ENCODE data around the gene ACACA.
A peak's percentile ranks its signal among the peaks of the same experiment; 100 is the strongest.
"Not testable (repeated sequence)": the region's sequence is repeated elsewhere in the genome, so short reads cannot be mapped to it uniquely, and the experiment has no call there.

Gene ACACA

DNA sequence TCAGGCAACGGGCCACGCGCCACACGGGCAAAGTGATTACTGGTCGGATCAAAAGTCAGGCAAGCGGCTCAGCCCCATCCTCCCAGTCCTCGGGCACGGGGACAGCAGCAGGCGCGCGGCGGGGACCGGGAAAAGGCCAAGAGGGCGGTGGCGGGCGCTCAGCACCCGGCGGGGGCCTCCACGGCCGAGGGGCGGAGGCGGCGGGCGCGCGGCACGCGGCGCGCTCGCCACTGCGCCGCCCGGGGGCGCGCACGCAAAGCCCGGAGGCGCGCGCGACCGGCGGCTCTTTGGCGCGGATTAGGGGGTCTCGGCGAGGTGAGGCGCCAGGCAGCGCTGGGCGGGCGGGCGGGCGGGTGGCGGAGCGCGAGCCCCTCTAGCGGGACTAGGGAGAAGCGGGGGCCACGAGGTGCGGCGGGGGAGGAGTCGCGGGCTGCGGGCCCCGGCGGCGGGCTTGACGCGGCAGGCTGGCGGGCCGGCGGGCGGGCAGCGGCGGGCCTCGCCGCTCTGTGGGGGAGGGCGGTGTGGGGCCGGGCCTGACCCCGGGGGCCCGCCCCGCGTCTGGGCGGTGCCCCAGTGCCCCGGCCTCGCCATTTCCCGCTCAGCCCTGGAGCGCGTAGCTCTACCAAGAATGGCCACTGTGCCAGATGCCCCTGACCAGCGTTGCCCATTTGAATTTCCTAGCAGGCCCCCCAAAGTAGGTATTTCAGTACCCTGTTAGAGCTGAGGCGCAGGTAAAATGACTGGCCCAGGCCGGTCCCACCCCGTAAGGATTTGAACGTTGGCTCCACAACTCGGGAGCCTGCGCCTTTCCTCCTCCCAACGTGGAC is at the start of gene ACACA, which contains the start of gene TADA2A:
ACACA (minus strand) TSS at position 202 of the 827 bp plus-strand sequence. CDS start 537 bp downstream, outside the sequence.
TADA2A (plus strand) TSS at position 252 of the 827 bp plus-strand sequence. CDS start 4,480 bp downstream, outside the sequence.
- DNase-seq (ENCODE audit: low spot score): peak; percentile 80

DNA sequence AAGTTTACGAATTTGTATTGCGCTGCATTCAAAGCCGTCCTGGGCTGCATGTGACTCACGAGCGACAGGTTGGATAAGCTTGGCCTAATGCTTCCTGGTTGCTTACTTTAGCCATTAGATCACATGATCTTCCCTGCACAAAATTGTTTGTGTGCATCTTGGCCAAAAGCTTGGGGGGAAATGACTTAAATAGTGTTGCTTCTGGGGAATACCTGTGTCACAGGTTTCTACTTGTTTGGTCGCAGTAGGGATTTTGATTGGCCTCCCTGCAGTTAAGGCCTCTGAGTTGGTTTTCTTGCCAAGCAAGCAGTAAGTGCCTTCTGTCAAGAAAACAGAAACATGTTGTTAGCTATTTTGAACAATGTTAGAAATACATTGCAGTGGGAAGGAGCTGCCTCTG is 43.5 kb upstream of the ACACA start:
- DNase-seq (ENCODE audit: low spot score): no peak

GRCh38 chr17:37447641-37448040 is 41.0 kb upstream of the ACACA start:
- peak; percentile 55 for DNase-seq (ENCODE audit: low spot score)

- no peak for DNase-seq (ENCODE audit: low spot score)
Observed at GRCh38 chr17:37446027-37446426, 39.4 kb upstream of the ACACA start.

- DNase-seq (ENCODE audit: low spot score): not testable (repeated sequence)
Observed at GRCh38 chr17:37441369-37442014, 34.9 kb upstream of the ACACA start.

DNA sequence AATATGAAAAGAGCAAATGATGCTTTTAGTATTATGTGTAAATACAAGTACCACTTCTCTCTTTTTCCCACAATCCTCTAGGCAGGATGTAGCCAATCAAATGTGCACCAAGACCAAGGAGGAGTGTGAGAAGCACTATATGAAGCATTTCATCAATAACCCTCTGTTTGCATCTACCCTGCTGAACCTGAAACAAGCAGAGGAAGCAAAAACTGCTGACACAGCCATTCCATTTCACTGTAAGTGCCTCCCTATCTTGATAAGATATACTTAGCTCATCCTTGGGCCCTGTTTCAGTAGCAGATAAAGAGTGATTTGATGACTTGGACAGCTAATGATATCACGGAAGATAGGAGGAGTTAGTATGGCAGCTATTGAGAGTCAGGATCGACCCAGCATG is 33.8 kb upstream of the ACACA start:
- no peak for DNase-seq (ENCODE audit: low spot score)

- DNase-seq (ENCODE audit: low spot score): no peak
Observed at GRCh38 chr17:37438141-37438540, 31.5 kb upstream of the ACACA start.

DNA sequence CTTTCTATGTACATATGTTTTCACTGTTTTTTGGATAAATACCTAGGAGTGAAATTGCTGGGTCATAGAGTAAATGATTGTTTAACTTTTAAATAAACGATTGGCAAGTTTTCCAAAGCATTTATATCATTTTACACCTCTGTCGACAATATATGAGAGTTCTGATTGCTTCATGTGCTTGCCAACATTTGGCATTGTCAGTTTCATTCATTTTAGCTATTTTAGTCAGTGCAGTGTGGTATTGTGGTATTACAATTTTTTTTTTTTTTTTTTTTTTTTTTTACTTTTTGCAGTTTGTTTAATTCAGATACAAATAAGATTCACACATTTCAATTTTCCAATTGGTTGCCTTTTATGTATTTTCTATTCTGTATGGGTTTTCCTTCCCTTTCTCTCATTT is 26.0 kb upstream of the ACACA start:
- no peak for DNase-seq (ENCODE audit: low spot score)

DNA sequence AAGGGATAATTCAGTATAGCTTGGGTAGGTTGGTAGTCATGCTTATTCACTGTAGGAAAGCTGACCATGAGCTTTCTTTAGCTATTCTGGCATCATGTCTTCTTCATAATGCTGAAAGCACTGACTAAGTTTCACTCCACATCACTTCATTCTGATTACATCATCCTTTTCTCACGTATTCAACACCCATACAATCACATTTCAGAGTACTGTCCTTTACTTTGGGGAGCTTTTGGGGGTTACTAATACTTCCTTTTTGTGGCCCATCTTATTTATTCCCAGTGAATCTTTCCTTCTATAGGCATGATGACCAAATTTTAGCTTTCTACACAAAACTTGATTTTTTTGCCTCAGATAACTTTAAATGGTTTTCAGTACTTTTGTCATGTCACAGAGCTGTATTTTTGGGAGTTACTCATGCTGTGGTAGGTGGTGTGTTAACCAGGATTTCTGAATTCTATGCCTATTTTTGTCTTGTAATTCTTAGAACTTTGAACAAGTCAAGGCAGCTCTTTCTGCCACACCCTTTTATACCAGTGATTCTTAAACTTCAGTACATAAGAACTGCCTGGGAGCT is 23.5 kb upstream of the ACACA start:
- no peak for DNase-seq (ENCODE audit: low spot score)

DNA sequence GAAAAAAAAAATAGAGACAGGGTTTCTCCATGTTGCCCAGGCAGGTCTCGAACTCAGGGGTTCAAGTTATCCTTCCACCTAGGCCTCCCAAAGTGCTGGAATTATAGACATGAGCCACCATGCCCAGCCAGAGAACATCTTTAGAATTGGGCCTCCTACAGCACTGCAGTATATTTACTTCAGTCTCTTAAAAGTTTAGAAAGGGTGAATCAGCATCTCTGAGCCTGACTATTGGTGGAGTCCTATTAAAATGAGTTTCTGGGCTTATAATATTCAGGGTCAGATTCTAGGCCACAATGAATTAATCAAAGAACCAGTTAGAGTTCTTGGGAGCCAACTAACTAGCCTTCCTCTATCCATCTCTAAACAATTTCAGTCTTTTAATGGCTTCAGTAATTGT is 22.8 kb upstream of the ACACA start:
- DNase-seq (ENCODE audit: low spot score): no peak

DNA sequence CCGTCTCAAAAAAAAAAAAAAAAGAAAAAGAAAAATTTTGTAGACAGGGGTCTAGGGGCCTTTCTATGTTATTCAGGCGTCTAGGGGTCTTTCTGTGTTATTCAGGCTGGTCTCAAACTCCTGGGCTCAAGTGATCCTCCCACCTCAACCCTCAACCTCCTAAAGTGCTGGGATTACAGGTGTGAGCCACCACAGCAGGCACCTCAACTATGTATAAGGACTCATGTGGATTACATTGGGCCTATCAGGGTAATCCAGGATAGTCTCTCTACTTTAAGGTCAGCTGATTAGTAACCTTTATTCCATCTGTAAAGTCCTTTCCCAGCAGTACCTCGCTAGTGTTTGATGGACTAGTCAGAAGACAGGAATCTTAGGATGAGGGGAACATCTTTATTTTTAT is 22.4 kb upstream of the ACACA start:
- DNase-seq (ENCODE audit: low spot score): no peak

- DNase-seq (ENCODE audit: low spot score): no peak
Observed at GRCh38 chr17:37425268-37425667, 18.6 kb upstream of the ACACA start.

DNA sequence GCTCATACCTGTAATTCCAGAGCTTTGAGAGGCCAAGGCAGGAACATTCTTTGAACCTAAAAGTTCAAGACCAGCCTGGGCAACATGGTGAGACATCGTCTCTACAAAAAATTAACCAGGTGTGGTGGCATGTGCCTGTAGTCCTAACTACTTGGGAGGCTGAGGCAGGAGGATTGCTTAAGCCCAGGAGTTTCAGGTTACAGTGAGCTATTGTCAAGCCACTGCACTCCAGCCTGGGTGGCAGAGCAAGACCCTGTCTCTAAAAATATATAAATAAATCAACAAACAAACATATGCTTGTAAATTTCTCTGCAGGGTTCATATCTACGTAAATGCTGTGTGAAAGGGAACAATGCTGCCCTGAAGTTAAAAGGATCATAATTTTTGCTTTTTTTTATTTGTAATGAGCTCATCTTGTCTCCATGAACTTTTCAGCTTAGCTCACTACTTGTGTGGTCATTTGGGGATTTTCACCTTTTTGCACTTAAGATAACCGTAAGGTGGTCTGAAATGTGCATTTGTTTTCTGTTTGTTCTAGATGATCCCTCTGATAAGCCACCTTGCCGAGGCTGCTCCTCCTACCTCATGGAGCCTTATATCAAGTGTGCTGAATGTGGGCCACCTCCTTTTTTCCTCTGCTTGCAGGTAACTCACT is 16.5 kb upstream of the ACACA start:
- no peak for DNase-seq (ENCODE audit: low spot score)

DNA sequence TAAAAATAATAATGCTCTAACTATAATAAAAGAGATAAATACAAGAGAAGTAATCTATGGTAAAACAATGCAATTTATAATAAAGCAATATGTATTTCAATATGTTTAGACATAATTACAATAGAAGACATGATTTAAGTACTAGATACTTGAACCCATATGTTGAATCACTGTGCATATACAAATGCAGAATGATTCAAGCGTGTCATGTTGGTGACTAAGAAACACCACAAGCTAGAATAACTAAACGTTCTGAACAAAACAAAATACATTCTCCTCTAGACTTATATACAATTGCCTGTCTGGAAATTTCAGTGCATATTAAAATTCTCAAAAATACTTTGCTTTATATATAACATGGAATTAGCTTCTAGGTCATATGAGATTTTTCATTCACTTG is 11.2 kb upstream of the ACACA start:
- no peak for DNase-seq (ENCODE audit: low spot score)

DNA sequence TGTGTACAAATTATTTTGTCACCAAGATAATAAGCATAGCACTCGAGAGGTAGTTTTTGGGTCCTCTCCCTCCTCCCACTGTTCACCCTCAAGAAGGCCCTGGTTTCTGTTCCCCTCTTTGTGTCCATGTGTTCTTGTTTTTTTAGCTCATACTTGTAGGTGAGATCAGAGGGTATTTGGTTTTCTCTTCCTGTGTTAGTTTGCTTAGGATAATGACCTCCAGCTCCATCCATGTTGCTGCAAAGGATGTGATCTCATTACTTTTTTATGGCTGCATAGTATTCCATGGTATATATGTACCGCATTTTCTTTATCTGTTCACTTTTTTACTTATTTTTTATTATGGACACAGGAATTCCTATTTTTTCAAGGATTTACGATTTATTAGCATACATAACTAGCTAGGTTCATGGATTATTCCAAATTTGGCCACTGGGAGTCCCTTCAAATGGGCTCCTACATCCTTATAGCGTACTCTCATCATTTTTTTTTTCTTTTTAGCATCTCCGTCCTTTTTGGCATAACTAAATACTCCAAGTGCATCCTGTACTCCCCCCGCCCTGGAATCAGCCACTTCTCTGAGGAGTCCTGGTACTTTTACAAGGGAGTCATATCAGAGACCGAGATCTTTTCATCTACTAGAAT is 7.4 kb upstream of the ACACA start:
- no peak for DNase-seq (ENCODE audit: low spot score)

DNA sequence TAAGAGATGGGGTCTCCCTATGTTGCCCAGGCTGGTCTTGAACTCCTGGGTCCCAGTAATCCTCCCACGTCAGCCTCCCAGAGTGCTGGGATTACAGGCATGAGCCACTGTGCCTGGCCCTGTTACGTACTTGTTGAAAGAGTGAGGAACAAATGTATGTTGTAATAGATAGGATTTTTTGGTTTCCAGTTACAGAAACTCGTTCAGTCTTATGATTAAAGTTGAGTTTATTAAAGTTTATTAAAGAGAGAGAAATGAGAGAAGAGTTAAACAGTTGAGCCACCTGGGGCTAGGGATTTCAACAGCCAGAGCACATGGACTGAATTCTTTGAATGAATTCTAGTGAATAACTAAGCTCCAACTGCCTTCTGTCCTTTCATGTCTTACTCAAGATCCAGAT is 3.7 kb upstream of the ACACA start:
- no peak for DNase-seq (ENCODE audit: low spot score)

- not testable (repeated sequence) for DNase-seq (ENCODE audit: low spot score)
Observed at GRCh38 chr17:37408145-37408479, 1.5 kb upstream of the ACACA start.

- no peak for DNase-seq (ENCODE audit: low spot score)
Observed at GRCh38 chr17:37405955-37406634, 541 bp downstream of the ACACA start.

DNA sequence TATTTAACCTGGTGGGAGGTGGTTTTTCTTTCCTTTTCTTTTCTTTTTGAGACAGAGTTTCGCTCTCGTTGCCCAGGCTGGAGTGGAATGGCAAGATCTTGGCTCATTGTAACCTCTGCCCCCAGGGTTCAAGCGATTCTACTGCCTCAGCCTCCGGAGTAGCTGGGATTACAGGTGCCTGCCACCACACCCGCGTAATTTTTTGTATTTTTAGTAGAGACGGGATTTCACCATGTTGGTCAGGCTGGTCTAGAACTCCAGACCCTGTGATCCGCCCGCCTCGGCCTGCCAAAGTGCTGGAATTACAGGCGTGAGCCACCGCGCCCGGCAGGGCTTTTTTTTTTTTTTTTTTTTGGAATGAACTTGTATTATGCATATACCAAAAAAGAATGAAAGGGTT is 1.1 kb downstream of the ACACA start:
- DNase-seq (ENCODE audit: low spot score): not testable (repeated sequence)

- no peak for DNase-seq (ENCODE audit: low spot score)
Observed at GRCh38 chr17:37400505-37400904, 6.1 kb downstream of the ACACA start.

GRCh38 chr17:37399265-37399803 is 7.3 kb downstream of the ACACA start:
- DNase-seq (ENCODE audit: low spot score): no peak
